K562 (cell line): ENCODE results near the gene TNC.

Experiments
- ATF6 ChIP-seq: sonication (generic); formaldehyde crosslinking; IDR thresholded peaks from 2 replicates; pipeline ENCODE4 v1.4.0; 2020; ENCODE audit warnings: mild to moderate bottlenecking, missing genetic modification reagents
- BHLHE40 ChIP-seq: IDR thresholded peaks from 2 replicates; pipeline ENCODE4 v1.6.1; 2011; ENCODE audit warnings: low read length, improper control_type of control experiment
- GATA2 ChIP-seq: sonication (generic); formaldehyde crosslinking; IDR thresholded peaks from 2 replicates; pipeline ENCODE4 v1.4.0; 2020; ENCODE audit warnings: mild to moderate bottlenecking, missing genetic modification reagents
- HDAC6 ChIP-seq: IDR thresholded peaks from 2 replicates; pipeline ENCODE4 v1.6.1; 2012; ENCODE audit warnings: low read depth, mild to moderate bottlenecking, control low read depth, inconsistent platforms, low read length, moderate library complexity
- KLF6 ChIP-seq: fragments of 250-450 bp; sonication (Bioruptor Pico); IDR thresholded peaks from 2 replicates; pipeline ENCODE4 v1.4.0; 2020; ENCODE audit warnings: mild to moderate bottlenecking, moderate library complexity, borderline replicate concordance
- PCBP2 ChIP-seq: fragments of 200-400 bp; formaldehyde crosslinking; IDR thresholded peaks from 2 replicates; pipeline ENCODE4 v1.6.1; 2018; ENCODE audit warnings: low read length, low read depth, mild to moderate bottlenecking, moderate library complexity; ENCODE audit not compliant: poor library complexity, severe bottlenecking
- PML ChIP-seq: IDR thresholded peaks from 2 replicates; pipeline ENCODE4 v1.6.1; 2012; ENCODE audit warnings: low read length, inconsistent platforms
- REST ChIP-seq, 2 experiments: fragments of 450-650 bp; formaldehyde crosslinking in 1 of 2; IDR thresholded peaks; 2 replicates each; pipeline versions ENCODE4 v1.4.0 to v1.6.1; 2014 to 2020; ENCODE audit warnings: mild to moderate bottlenecking in 2 of 2, borderline replicate concordance in 1 of 2, low read depth in 1 of 2
- SMARCA5 ChIP-seq: fragments of 450-650 bp; IDR thresholded peaks from 2 replicates; pipeline ENCODE4 v1.6.1; 2016
- TGIF2 ChIP-seq: sonication (generic); formaldehyde crosslinking; IDR thresholded peaks from 2 replicates; pipeline ENCODE4 v1.8.1; 2022; ENCODE audit warnings: mild to moderate bottlenecking, missing genetic modification reagents, moderate library complexity
- ZBTB33 ChIP-seq: sonication (generic); formaldehyde crosslinking; IDR thresholded peaks from 2 replicates; pipeline ENCODE4 v1.8.1; 2023; ENCODE audit warnings: mild to moderate bottlenecking, missing genetic modification reagents
- TF ChIP-seq, protein P1 (sequence below), 3 experiments: IDR thresholded peaks in 2 of 3; conservative IDR thresholded peaks in 1 of 3; 2 replicates each; pipeline ENCODE4 v1.5.1; 2011 to 2012; ENCODE audit warnings: low read length in 3 of 3, mild to moderate bottlenecking in 3 of 3, control low read depth in 2 of 3, improper control_type of control experiment in 1 of 3, inconsistent platforms in 1 of 3, low read depth in 1 of 3, mixed read lengths in 1 of 3, moderate library complexity in 1 of 3; ENCODE audit not compliant: insufficient read depth in 2 of 3

- TF ChIP-seq KLF6 (CRISPR knock-in tag) (no peak), GATA2 (CRISPR knock-in tag) (no peak), PCBP2 (no peak), ATF6 (CRISPR knock-in tag) (no peak), SMARCA5 (no peak), BHLHE40 (no peak), TGIF2 (CRISPR knock-in tag) (no peak), HDAC6 (no peak), REST (IDR thresholded peaks at IDR 0.05; ENCODE audit: borderline replicate concordance) (no peak), REST (CRISPR knock-in tag; IDR thresholded peaks at IDR 0.05; ENCODE audit: low read depth) (no peak), ZBTB33 (CRISPR knock-in tag) (no peak), PML (no peak)
- TF ChIP-seq, protein P1, sequence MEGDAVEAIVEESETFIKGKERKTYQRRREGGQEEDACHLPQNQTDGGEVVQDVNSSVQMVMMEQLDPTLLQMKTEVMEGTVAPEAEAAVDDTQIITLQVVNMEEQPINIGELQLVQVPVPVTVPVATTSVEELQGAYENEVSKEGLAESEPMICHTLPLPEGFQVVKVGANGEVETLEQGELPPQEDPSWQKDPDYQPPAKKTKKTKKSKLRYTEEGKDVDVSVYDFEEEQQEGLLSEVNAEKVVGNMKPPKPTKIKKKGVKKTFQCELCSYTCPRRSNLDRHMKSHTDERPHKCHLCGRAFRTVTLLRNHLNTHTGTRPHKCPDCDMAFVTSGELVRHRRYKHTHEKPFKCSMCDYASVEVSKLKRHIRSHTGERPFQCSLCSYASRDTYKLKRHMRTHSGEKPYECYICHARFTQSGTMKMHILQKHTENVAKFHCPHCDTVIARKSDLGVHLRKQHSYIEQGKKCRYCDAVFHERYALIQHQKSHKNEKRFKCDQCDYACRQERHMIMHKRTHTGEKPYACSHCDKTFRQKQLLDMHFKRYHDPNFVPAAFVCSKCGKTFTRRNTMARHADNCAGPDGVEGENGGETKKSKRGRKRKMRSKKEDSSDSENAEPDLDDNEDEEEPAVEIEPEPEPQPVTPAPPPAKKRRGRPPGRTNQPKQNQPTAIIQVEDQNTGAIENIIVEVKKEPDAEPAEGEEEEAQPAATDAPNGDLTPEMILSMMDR (IDR thresholded peaks at IDR 0.05 in 2 of 3, conservative IDR thresholded peaks at IDR 0.05 in 1 of 3; ENCODE audit: insufficient read depth in 2 of 3, low read depth in 1 of 3, low read length in 3 of 3) = no peak
Observed at GRCh38 chr9:115022760-115023434, 95.1 kb downstream of the TNC start.
